Left ventricle myocardium inferior (tissue), 1 donor: ENCODE measurements around the gene PGLYRP4. TPM values are rescaled to one million over a fixed set of nuclear protein-coding genes. Genes with fewer than 3 reads are reported as not detected.

ENCODE experiments used
- DNase-seq: peaks from one replicate; pipeline ENCODE4 v3.0.0-alpha.2; 2020
- H3K27ac ChIP-seq: fragments of 200-600 bp; replicated peaks from 2 replicates; pipeline ENCODE4 v1.8.0; 2021
- H3K27me3 ChIP-seq: fragments of 200-600 bp; 2 replicates; pipeline ENCODE4 v1.8.0; 2021; ENCODE audit warnings: low read depth
- H3K36me3 ChIP-seq: fragments of 200-600 bp; 2 replicates; pipeline ENCODE4 v1.8.0; 2021
- H3K4me1 ChIP-seq: fragments of 200-600 bp; 2 replicates; pipeline ENCODE4 v1.8.0; 2021
- H3K4me3 ChIP-seq: fragments of 200-600 bp; 2 replicates; pipeline ENCODE4 v1.8.0; 2021; ENCODE audit warnings: mild to moderate bottlenecking, moderate library complexity
- H3K9me3 ChIP-seq: fragments of 200-600 bp; replicated peaks from 2 replicates; pipeline ENCODE4 v1.8.0; 2021
- intact Hi-C: fragments of 100-400 bp; cut with micrococcal nuclease; formaldehyde crosslinking; loops from one replicate; pipeline ENCODE4 v1.11.0; 2022
- total RNA-seq: library from RNA; stranded (reverse); fragmentation: NEBNext Ultra II Directional; extraction: Animal tissue kit (Norgen Biotek cat#: 25700); gene quantifications from one replicate; pipeline ENCODE4 v1.2.1, GENCODE V29; 2021
- TF ChIP-seq, protein P1 (sequence below): fragments of 200-600 bp; IDR thresholded peaks from 2 replicates; pipeline ENCODE4 v1.8.0; 2021; ENCODE audit warnings: antibody characterized with exemption, mild to moderate bottlenecking, borderline replicate concordance
- donor health status: DM: no; HTN: yes; CAD: no; lungs with severe emphysema.

The PGLYRP4 gene
- total RNA-seq, 1 donor from 2014 or later: not detected

DNA sequence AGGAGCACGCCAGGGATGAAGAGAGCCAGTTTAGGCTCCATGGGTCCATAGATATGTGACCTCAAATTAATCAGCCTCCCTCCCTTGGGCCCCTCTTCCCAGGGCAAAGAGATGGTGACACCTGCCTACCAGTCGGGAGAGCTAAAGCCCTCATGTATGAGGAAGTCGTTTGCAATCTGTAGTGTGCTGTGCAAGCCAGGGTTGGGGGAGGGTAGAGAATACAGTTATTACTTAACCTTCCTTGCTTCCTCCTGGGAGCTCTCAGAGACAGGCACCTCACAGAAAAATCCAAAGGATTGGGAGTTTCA, 4.0 kb downstream of the PGLYRP4 start:
- Histone ChIP-seq H3K9me3 (no peaks in the 10 kb centered on the region), H3K4me3 (no peak overlapping the region), H3K36me3 (no peaks in the 10 kb centered on the region), H3K4me1 (no peaks in the 10 kb centered on the region), H3K27me3 (peaks cover 74% of the 10 kb centered on the region), H3K27ac (no peak overlapping the region)
- no peak for DNase-seq
- intact Hi-C loops: no loop called here
- TF ChIP-seq, protein P1, sequence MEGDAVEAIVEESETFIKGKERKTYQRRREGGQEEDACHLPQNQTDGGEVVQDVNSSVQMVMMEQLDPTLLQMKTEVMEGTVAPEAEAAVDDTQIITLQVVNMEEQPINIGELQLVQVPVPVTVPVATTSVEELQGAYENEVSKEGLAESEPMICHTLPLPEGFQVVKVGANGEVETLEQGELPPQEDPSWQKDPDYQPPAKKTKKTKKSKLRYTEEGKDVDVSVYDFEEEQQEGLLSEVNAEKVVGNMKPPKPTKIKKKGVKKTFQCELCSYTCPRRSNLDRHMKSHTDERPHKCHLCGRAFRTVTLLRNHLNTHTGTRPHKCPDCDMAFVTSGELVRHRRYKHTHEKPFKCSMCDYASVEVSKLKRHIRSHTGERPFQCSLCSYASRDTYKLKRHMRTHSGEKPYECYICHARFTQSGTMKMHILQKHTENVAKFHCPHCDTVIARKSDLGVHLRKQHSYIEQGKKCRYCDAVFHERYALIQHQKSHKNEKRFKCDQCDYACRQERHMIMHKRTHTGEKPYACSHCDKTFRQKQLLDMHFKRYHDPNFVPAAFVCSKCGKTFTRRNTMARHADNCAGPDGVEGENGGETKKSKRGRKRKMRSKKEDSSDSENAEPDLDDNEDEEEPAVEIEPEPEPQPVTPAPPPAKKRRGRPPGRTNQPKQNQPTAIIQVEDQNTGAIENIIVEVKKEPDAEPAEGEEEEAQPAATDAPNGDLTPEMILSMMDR: no peak

DNA sequence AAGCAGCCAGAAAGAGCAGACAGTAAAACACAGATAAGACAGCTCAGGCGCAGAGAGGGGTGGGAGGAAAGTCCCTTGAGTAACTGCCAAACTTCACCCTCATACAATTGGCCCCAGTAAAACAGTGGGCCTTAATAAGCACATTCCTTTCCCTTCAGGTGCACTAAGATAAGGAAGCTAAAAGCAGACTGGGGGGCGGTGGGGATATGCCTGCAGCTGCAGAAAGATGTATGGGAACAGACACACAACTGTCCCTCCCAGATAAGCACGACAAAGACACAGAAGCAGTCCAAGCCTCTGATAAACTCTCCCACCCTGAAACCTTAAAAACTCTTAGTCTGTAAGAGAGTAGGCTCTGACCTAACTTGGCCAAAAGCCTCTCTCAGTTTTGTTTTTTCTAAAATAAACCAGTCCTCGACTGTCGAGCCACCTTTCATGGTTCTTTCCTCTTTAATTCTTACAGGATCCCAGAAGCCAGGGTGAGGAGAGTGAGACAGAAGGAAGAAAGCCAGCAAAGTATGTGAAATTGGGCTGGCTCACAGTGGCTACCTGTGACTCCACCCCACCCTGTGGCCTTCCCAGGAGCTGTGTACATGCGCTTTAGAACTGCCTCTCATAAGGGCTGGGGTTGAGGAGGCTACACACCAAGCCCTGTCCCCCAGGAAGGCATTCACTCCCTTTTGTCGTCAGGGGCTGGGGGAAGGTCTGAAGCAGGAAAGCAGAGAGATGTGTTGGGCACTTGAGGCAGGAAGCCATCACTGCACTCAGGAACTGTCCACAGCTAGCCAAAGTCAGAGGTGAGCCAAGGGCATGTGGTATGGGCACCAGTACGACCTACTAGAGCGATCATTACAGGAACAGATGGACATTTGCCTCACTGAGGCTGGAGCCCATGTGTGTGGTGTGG, 4.6 kb downstream of the PGLYRP4 start:
- Histone ChIP-seq H3K36me3 (no peaks in the 10 kb centered on the region), H3K4me3 (no peak overlapping the region), H3K27ac (no peak overlapping the region), H3K9me3 (no peaks in the 10 kb centered on the region), H3K4me1 (no peaks in the 10 kb centered on the region), H3K27me3 (peaks cover 74% of the 10 kb centered on the region)
- TF ChIP-seq, protein P1: no peak
- no peak for DNase-seq
- intact Hi-C loops: no loop called here

DNA sequence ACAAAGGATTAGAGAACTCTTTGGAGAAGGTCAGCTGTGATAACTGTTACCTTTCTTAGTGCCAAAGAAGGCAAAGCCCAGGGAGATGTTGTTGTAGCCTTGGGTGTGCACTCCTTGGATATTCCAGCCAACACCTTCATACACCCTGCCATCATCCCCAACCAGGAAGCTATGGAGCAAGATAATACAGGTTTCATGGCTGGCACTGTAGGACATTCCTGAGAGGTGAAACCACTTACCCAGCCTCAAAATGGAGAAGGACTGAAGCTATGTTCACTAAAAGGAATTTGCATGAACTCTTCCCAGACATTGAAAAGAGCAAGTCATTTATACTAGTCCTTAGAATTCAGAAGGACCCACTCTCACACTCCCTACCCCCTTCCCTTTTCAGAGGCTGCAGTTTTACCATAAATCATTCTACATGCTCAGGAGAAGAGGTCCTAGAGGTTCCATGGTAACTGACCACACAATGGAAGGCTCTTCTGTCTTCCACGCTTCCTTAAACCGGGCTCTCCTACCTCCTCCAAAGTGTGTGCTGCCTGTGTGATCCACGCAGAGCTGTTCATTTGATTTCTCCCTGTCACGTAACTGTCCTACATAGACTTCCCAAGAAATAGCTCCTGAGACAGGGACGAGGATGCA, 5.5 kb downstream of the PGLYRP4 start:
- no peaks in the 10 kb centered on the region for H3K9me3 ChIP-seq
- no peaks in the 10 kb centered on the region for H3K4me1 ChIP-seq
- H3K36me3 ChIP-seq: no peaks in the 10 kb centered on the region
- intact Hi-C loops: no loop called here
- H3K27me3 ChIP-seq: peaks cover 74% of the 10 kb centered on the region
- H3K4me3 ChIP-seq: no peak overlapping the region
- H3K27ac ChIP-seq: no peak overlapping the region
- TF ChIP-seq, protein P1: no peak
- no peak for DNase-seq

DNA sequence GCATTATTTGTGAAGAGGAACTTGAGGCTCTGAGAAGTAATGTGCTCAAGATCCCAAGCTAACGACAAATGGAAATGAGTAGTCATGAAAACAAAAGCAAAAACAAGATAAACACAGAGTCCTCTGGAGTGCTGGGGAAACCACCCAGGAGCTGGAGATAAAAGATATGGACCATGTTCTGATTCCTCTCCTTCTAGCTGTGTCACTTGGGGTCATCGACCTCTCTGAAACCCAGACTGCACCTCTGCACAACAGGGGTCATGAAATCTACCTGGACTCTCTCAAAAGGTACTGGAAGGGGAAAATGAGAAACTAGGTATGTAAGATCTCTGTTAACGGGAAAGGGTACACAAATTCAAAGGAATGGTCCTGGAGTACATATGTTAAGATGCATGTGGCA, 6.5 kb downstream of the PGLYRP4 start:
- no peaks in the 10 kb centered on the region for H3K4me1 ChIP-seq
- TF ChIP-seq, protein P1: no peak
- no peaks in the 10 kb centered on the region for H3K9me3 ChIP-seq
- no peak overlapping the region for H3K27ac ChIP-seq
- intact Hi-C loops: no loop called here
- H3K36me3 ChIP-seq: no peaks in the 10 kb centered on the region
- no peak overlapping the region for H3K4me3 ChIP-seq
- DNase-seq: no peak
- peaks cover 71% of the 10 kb centered on the region for H3K27me3 ChIP-seq

DNA sequence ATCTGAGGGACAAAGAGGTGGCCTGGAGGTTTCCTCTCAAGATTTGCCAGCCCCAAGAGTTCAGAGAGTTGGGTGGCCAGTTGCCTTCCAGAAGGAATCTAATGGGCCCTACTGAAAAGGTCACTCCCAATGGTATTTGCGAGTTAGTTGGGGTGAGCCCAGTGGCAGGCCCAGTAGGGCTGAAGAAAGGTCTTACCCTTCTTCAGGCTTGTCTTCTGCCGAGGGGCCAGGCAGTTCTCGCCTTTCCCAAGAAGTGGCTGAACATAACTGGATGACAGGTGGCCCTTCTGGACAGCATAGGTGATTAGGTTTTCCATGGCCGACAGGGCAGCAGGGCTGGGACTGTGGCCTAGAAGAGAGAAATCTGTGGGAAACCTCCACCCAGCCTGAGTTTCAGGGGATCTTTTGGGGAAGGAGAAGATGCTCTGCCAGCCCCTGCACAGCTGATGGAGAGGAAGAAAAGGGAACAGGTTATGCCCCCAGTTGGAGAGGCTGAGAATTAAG, 7.2 kb downstream of the PGLYRP4 start:
- DNase-seq: no peak
- TF ChIP-seq, protein P1: no peak
- Histone ChIP-seq H3K27me3 (peaks cover 64% of the 10 kb centered on the region), H3K4me3 (no peak overlapping the region), H3K4me1 (no peaks in the 10 kb centered on the region), H3K9me3 (no peaks in the 10 kb centered on the region), H3K27ac (no peak overlapping the region), H3K36me3 (no peaks in the 10 kb centered on the region)
- intact Hi-C loops: no loop called here
